Natural killer cell treated with Interleukin-12 subunit alpha and Interleukin-12 subunit beta and Interleukin-15 and Interleukin-18, amount 100 ng/mL, for 72 hours (primary cell): Measurements from ENCODE around the gene CRIM1. TPM values are rescaled to one million over a fixed set of nuclear protein-coding genes. Genes with fewer than 3 reads are reported as not detected.

Experiments
- ATAC-seq, 2 donors: fragments of 150-1000 bp; cut with Tn5 transposase in 1 of 2; sonication (Bioruptor Pico), chemical (Tn5 transposase) in 1 of 2; 2 replicates each; pipeline ENCODE4 v1.10.0; 2021
- DNase-seq: peaks from one replicate; pipeline ENCODE4 v3.0.0; 2022; ENCODE audit warnings: low spot score
- H3K27ac Mint-ChIP-seq, 2 donors: 1 replicate in 1 of 2; 2 replicates in 1 of 2; pipeline ENCODE4 v1.8.0; 2022; ENCODE audit warnings: mixed read lengths in 2 of 2, mild to moderate bottlenecking in 1 of 2, moderate library complexity in 1 of 2
- H3K27me3 Mint-ChIP-seq, 2 donors: 1 replicate in 1 of 2; 2 replicates in 1 of 2; pipeline ENCODE4 v1.8.0; 2022; ENCODE audit warnings: mixed read lengths in 2 of 2
- H3K36me3 Mint-ChIP-seq: one replicate; pipeline ENCODE4 v1.8.0; 2022; ENCODE audit warnings: mixed read lengths
- H3K4me1 Mint-ChIP-seq, 2 donors: 1 replicate in 1 of 2; 2 replicates in 1 of 2; pipeline ENCODE4 v1.8.0; 2022; ENCODE audit warnings: low read depth in 2 of 2, mixed read lengths in 2 of 2, mild to moderate bottlenecking in 1 of 2
- H3K4me3 Mint-ChIP-seq: one replicate; pipeline ENCODE4 v1.8.0; 2022; ENCODE audit warnings: mixed read lengths
- H3K9me3 Mint-ChIP-seq: 2 replicates; pipeline ENCODE4 v1.8.0; 2022; ENCODE audit warnings: mixed read lengths
- total RNA-seq, 2 donors: library from RNA; stranded (reverse); gene quantifications; one replicate each; pipeline ENCODE4 v1.2.3, GENCODE V29; 2022

The CRIM1 gene
- total RNA-seq, 2 donors from 2014 or later, result 6.6 to 13.6 TPM

- Mint-ChIP-seq H3K4me1 (peaks cover 0 to 3% of the 10 kb centered on the region in 2 donors), H3K9me3 (no peaks in the 10 kb centered on the region), H3K27me3 (no peaks in the 10 kb centered on the region), H3K27ac (no peak overlapping the region), H3K36me3 (peaks cover 8% of the 10 kb centered on the region), H3K4me3 (no peak overlapping the region)
- no peak for DNase-seq
- ATAC-seq, result no peak
These were observed 160.7 kb downstream of the CRIM1 start for GRCh38 chr2:36516136-36516870.

DNA sequence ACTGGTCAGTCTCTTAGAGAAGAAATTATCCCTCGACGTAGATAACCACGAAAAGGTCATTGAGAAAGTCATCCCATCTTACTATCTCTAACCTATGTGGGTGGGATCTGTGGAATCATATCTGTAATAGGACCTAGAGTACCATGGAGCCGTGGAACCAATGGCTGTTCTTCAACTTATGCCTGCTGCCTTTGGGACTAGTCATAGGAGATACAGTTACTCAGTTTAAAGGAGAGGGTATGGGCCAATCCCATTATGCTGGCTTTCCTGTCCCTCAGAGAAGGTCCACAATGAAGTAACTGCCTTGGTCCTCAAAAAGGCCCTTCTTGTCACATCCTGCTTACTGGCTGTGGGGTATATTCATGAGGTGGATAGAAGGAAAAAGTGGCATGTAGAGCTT lies 164.9 kb downstream of the CRIM1 start:
- no peaks in the 10 kb centered on the region for H3K9me3 Mint-ChIP-seq
- DNase-seq (no peak), ATAC-seq (no peak)
- no peaks in the 10 kb centered on the region for H3K4me1 Mint-ChIP-seq
- no peak overlapping the region for H3K27ac Mint-ChIP-seq
- peaks cover 7% of the 10 kb centered on the region for H3K36me3 Mint-ChIP-seq
- H3K4me3 Mint-ChIP-seq, result no peak overlapping the region
- H3K27me3 Mint-ChIP-seq, result no peaks in the 10 kb centered on the region

DNA sequence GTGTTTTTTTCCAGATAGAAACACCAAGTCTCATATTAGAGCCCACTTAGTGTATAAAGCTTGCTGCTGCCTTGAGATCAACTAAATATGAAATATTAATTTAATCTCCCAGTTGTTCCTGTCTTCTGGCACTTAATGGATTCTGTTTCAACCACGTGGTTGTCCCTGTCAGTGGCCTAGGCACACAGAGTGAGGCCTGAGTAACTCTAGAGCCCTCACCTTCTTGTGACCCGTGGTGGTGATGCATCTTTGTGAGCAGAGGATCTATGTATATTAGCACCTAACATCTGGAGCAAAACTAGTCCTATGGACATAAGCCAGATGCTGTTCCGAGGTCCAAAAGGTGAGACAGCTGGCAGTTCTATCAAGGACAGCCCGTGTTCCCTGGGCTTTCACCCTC lies 167.6 kb downstream of the CRIM1 start:
- DNase-seq (no peak), ATAC-seq (no peak)
- Mint-ChIP-seq H3K9me3 (no peaks in the 10 kb centered on the region), H3K27ac (no peak overlapping the region), H3K4me3 (no peak overlapping the region), H3K4me1 (peaks cover 2 to 4% of the 10 kb centered on the region in 2 donors), H3K27me3 (no peaks in the 10 kb centered on the region), H3K36me3 (no peaks in the 10 kb centered on the region)

DNA sequence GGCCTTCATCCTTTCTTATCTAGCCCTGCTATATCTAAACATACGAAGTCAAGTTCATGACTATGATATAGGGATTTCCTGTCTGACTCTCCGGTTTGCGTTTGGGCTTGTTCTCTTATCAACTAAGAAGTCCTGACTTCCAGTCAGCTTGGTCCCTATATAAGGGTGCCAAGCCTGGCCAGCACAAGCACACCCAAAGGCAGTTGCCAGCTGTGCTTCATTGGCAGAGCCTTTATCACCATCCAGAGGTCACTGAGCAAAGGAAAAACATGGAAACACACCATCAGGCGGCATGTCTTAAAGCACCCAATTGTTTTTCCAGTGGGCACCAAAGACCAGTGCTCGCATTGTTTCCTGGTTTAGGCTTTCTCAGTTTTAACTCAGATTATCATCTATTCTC lies 169.7 kb downstream of the CRIM1 start:
- H3K9me3 Mint-ChIP-seq, result no peaks in the 10 kb centered on the region
- no peaks in the 10 kb centered on the region for H3K36me3 Mint-ChIP-seq
- no peak overlapping the region for H3K27ac Mint-ChIP-seq
- no peaks in the 10 kb centered on the region for H3K27me3 Mint-ChIP-seq
- H3K4me3 Mint-ChIP-seq, result no peak overlapping the region
- H3K4me1 Mint-ChIP-seq, result peaks cover 10 to 13% of the 10 kb centered on the region in 2 donors
- ATAC-seq (no peak), DNase-seq (no peak)

DNA sequence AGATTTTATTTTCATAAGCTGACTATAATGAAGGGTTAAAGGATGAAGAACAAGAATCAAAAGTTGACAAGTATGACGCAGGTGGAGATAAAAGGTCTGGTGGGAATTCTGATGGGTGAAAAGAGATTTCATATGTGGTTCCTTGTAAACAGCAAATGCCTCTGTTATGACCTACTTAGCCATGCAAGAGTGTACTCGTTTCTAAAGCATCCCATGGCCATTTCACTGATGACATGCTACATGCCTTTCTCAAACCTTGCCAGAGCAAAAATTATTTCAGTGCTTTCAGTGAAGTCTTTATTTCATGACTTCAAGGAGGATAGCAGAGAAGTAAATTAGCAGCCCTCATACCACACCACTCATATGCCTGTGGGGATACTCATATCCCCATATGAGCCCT lies 170.6 kb downstream of the CRIM1 start:
- Mint-ChIP-seq H3K36me3 (no peaks in the 10 kb centered on the region), H3K27me3 (no peaks in the 10 kb centered on the region), H3K9me3 (no peaks in the 10 kb centered on the region), H3K4me1 (peaks cover 10 to 13% of the 10 kb centered on the region in 2 donors), H3K27ac (no peak overlapping the region), H3K4me3 (no peak overlapping the region)
- ATAC-seq (no peak), DNase-seq (no peak)

- H3K27me3 Mint-ChIP-seq, result no peaks in the 10 kb centered on the region
- no peak overlapping the region for H3K4me3 Mint-ChIP-seq
- peaks cover 10 to 13% of the 10 kb centered on the region in 2 donors for H3K4me1 Mint-ChIP-seq
- ATAC-seq (peak; percentile 49 to 50), DNase-seq (no peak)
- no peak overlapping the region for H3K27ac Mint-ChIP-seq
- no peaks in the 10 kb centered on the region for H3K9me3 Mint-ChIP-seq
- H3K36me3 Mint-ChIP-seq, result no peaks in the 10 kb centered on the region
These were observed 172.7 kb downstream of the CRIM1 start for GRCh38 chr2:36528274-36528673.

DNA sequence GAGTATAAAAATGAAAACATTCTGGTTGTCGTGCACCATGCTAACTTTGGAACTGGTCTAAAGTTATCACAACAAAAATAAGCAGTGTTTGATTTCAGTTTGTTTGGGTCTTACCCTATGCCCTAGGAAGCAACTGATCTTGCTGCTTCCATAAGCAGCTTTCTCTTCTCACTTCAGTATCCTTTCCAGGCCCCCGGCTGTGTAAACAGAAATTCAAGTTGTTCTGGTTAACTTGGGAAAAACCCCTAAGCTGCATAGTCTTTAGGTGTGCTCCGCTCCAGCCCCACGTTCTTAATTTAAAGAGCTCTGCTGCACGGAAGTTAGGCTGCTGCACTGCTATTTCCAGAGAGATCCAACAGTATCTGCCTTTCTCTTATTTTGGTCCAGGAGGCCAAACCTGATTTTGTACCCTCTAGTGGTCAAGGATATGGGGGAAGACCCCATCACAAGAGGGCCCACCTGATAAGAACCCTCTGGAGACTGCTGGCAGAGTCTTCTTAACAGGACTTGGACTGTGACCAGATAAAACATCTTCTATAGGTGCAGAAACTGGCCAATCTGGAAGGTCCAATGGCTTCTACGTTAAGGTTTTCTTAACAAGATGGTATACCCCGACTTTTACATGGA lies 173.3 kb downstream of the CRIM1 start:
- DNase-seq (no peak), ATAC-seq (no peak)
- H3K4me3 Mint-ChIP-seq, result no peak overlapping the region
- H3K4me1 Mint-ChIP-seq, result peaks cover 12 to 13% of the 10 kb centered on the region in 2 donors
- no peaks in the 10 kb centered on the region for H3K36me3 Mint-ChIP-seq
- H3K27ac Mint-ChIP-seq, result no peak overlapping the region
- no peaks in the 10 kb centered on the region for H3K27me3 Mint-ChIP-seq
- H3K9me3 Mint-ChIP-seq, result no peaks in the 10 kb centered on the region

DNA sequence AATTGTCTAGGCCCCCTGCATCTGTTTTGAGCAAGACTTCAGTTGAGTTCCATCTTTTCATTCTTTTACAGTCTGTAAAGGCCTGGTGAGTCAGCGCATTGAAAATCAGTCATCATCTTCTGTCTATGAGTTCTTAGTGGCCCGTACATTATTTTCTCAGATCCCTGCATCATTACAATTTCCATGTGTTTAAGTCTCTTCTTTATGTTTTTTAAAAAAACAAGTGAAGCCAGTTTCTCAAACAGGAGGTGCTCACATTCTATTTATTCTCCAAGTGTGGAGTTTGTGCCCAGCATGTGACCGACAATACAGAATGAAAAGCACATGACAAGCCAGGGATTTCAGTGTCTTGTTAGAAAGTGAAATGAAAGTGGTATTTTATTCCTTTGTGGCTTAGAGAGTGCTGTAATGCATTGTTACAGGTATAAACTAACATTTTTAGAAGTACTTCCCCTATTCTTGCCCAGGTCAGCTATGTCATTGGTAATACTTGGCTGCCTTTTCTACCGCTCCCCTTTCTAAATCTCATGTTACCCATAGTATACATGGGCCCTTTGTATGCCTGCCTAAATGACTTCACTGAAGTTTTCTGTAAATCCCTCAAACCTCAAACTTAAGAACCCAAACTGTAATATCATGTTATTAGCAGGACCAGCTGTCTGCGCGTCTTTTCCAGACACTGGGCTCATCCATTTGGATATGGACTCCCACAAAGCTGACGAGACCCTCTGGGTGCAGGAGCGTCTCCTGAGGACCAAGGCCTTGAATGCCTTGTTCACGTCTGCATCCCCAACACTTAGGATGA lies 174.8 kb downstream of the CRIM1 start:
- Mint-ChIP-seq H3K4me1 (peaks cover 12 to 13% of the 10 kb centered on the region in 2 donors), H3K9me3 (no peaks in the 10 kb centered on the region), H3K27me3 (no peaks in the 10 kb centered on the region), H3K36me3 (no peaks in the 10 kb centered on the region), H3K4me3 (no peak overlapping the region), H3K27ac (no peak overlapping the region)
- DNase-seq (no peak), ATAC-seq (no peak)

GRCh38 chr2:36530983-36531354 lies 175.4 kb downstream of the CRIM1 start:
- ATAC-seq (no peak), DNase-seq (no peak)
- Mint-ChIP-seq H3K27ac (no peak overlapping the region), H3K36me3 (no peaks in the 10 kb centered on the region), H3K9me3 (no peaks in the 10 kb centered on the region), H3K4me1 (peaks cover 12 to 13% of the 10 kb centered on the region in 2 donors), H3K27me3 (no peaks in the 10 kb centered on the region), H3K4me3 (no peak overlapping the region)

DNA sequence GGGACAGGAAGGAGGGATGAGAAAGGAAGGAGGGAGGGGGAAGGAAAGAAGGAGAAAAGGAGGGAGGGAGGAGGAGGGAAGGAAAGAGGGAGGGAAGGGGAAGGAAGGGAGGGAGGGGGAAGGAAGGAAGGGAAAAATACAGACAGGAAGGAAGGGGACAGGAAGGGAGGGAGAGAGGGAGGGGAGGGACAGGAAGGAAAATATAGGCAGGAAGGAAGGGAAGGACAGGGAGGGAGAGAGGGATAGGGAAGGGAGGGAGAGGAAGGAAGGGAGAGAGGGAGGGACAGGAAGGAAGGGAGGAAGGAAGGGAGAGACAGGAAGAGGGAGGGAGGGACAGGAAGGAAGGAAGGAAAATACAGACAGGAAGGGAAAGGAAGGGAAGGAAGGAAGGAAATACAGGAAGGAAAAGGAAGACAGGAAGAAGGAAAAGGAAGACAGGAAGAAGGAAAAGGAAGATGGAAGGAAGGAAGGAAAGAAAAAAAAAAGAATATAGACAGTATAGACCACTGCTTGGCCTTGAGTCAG lies 178.8 kb downstream of the CRIM1 start:
- Mint-ChIP-seq H3K27me3 (no peaks in the 10 kb centered on the region), H3K36me3 (no peaks in the 10 kb centered on the region)

DNA sequence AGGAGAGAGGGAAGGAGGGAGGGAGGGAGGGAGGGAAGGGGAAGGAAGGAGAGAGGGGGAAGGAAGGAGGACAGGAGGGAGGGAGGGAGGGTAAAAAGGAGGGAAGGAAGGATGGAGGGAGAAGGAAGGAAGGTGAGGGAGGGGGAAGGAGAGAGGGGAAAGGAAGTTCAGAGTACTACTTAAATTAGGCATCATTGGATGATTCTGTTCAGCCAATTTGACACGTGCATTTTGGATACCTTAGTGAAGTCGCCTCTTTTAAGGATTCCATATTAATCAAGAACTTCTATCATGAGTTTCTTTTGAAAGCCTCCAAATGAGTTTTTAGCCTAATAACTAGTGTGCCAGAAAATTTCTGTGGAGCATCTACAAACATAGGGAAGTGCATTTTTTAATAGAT lies 179.5 kb downstream of the CRIM1 start:
- DNase-seq, result no peak
- H3K36me3 Mint-ChIP-seq, result no peaks in the 10 kb centered on the region
- no peak overlapping the region for H3K27ac Mint-ChIP-seq
- no peaks in the 10 kb centered on the region for H3K9me3 Mint-ChIP-seq
- no peak for ATAC-seq
- peaks cover 2 to 6% of the 10 kb centered on the region in 2 donors for H3K4me1 Mint-ChIP-seq
- H3K4me3 Mint-ChIP-seq, result no peak overlapping the region
- no peaks in the 10 kb centered on the region for H3K27me3 Mint-ChIP-seq

More for the DNA sequence above, 178.8 kb downstream of the CRIM1 start:
- Mint-ChIP-seq H3K27ac (peak overlapping the region in 1 of 2 donors; percentile 30), H3K4me3 (no peak overlapping the region), H3K9me3 (no peaks in the 10 kb centered on the region), H3K4me1 (peaks cover 2 to 6% of the 10 kb centered on the region in 2 donors)
- no peak for ATAC-seq
- no peak for DNase-seq

- H3K4me3 Mint-ChIP-seq, result no peak overlapping the region
- no peaks in the 10 kb centered on the region for H3K27me3 Mint-ChIP-seq
- H3K27ac Mint-ChIP-seq, result no peak overlapping the region
- ATAC-seq (no peak), DNase-seq (no peak)
- H3K4me1 Mint-ChIP-seq, result peaks cover 2 to 6% of the 10 kb centered on the region in 2 donors
- no peaks in the 10 kb centered on the region for H3K9me3 Mint-ChIP-seq
- no peaks in the 10 kb centered on the region for H3K36me3 Mint-ChIP-seq
These were observed 181.2 kb downstream of the CRIM1 start for GRCh38 chr2:36536776-36537175.

GRCh38 chr2:36538335-36538734 lies 182.8 kb downstream of the CRIM1 start:
- Mint-ChIP-seq H3K36me3 (no peaks in the 10 kb centered on the region), H3K9me3 (no peaks in the 10 kb centered on the region), H3K27me3 (no peaks in the 10 kb centered on the region), H3K27ac (no peak overlapping the region), H3K4me3 (no peak overlapping the region), H3K4me1 (peaks cover 6% of the 10 kb centered on the region in 2 donors)
- ATAC-seq, result no peak
- DNase-seq, result no peak

DNA sequence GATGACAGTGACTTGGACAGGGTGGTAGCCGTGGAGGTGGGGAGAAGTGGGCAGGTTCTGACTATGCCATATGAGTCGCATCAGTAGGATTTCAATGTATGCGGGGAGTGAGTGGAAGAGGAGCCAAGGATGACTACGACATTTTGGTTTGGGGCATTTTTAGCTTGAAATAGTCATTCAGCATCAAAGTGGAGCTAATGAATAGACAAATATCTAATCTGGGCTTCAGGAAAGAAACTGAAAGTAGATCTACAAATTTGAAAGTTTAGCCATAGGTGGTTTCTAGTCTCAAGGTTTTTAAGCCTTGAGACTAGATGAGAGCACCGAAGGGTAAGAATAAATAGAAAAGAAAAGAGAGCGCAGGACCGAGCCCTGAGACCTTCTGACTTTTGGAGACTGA lies 184.1 kb downstream of the CRIM1 start:
- ATAC-seq (no peak), DNase-seq (no peak)
- Mint-ChIP-seq H3K36me3 (no peaks in the 10 kb centered on the region), H3K27me3 (no peaks in the 10 kb centered on the region), H3K27ac (no peak overlapping the region), H3K4me3 (no peak overlapping the region), H3K4me1 (peaks cover 3 to 6% of the 10 kb centered on the region in 2 donors), H3K9me3 (no peaks in the 10 kb centered on the region)
